K562 (cell line): ENCODE measurements around the gene COPS6. TPM values are rescaled to one million over a fixed set of nuclear protein-coding genes. Genes with fewer than 3 reads are reported as not detected.

Source experiments
- ARID1B ChIP-seq: fragments of 450-650 bp; IDR thresholded peaks from 2 replicates; pipeline ENCODE4 v1.6.1; 2016; ENCODE audit warnings: antibody characterized with exemption, mild to moderate bottlenecking, inconsistent platforms
- CEBPG ChIP-seq, 3 experiments: fragments of 200-800 bp in 1 of 3; sonication (Bioruptor generic) in 1 of 3; sonication (generic) in 1 of 3; formaldehyde crosslinking in 1 of 3; IDR thresholded peaks in 2 of 3; conservative IDR thresholded peaks in 1 of 3; 2 replicates each; pipeline versions ENCODE4 v1.6.1 to v1.8.0; 2016 to 2022; ENCODE audit warnings: missing compliant biosample characterization in 2 of 3, missing genetic modification characterization in 2 of 3, mild to moderate bottlenecking in 1 of 3, missing genetic modification reagents in 1 of 3
- DNMT1 ChIP-seq: fragments of 450-650 bp; IDR thresholded peaks from 2 replicates; pipeline ENCODE4 v1.6.1; 2016; ENCODE audit warnings: antibody characterized with exemption, mild to moderate bottlenecking
- GABPB2 ChIP-seq: fragments of 250-450 bp; sonication (Bioruptor Pico); conservative IDR thresholded peaks from 2 replicates; pipeline ENCODE4 v1.5.1; 2021; ENCODE audit warnings: mild to moderate bottlenecking
- PTBP1 ChIP-seq: fragments of 200-400 bp; formaldehyde crosslinking; IDR thresholded peaks from 2 replicates; pipeline ENCODE4 v1.6.1; 2017; ENCODE audit warnings: low read depth, low read length
- PYGO2 ChIP-seq: fragments of 450-650 bp; IDR thresholded peaks from 2 replicates; pipeline ENCODE4 v1.6.1; 2016; ENCODE audit warnings: mild to moderate bottlenecking, missing genetic modification characterization, moderate library complexity, missing compliant biosample characterization
- SMAD2 ChIP-seq: fragments of 150-350 bp; IDR thresholded peaks from 2 replicates; pipeline ENCODE4 v1.6.1; 2014; ENCODE audit warnings: low read depth, mild to moderate bottlenecking, low read length
- TAF15 ChIP-seq: fragments of 200-400 bp; formaldehyde crosslinking; IDR thresholded peaks from 2 replicates; pipeline ENCODE4 v1.6.1; 2017; ENCODE audit warnings: mild to moderate bottlenecking, low read depth, low read length, moderate library complexity
- TEAD2 ChIP-seq: fragments of 450-650 bp; IDR thresholded peaks from 2 replicates; pipeline ENCODE4 v1.6.1; 2016; ENCODE audit warnings: missing genetic modification characterization, control low read depth, missing compliant biosample characterization
- ZNF347 ChIP-seq: fragments of 450-650 bp; formaldehyde crosslinking; IDR thresholded peaks from 2 replicates; pipeline ENCODE4 v1.4.0; 2020; ENCODE audit warnings: low read depth, mild to moderate bottlenecking, moderate library complexity
- polyA plus RNA-seq, 8 experiments: library from polyadenylated mRNA; depleted of rRNA in 4 of 8; stranded (reverse) in 5 of 8; unstranded in 3 of 8; fragments of >200 nt; fragmentation: Nextera tagmentation in 2 of 8; fragmentation: Illumina TruSeq in 1 of 8; extraction: Ambion mirVana in 2 of 8; extraction: Trizol in 1 of 8; gene quantifications; 2 replicates each; pipeline versions ENCODE4 v1.2.1 to v1.2.3, GENCODE V29; 2011 to 2014; ENCODE audit warnings: inconsistent platforms in 1 of 8, missing spikeins in 1 of 8
- total RNA-seq, 7 experiments: library from RNA; depleted of rRNA in 6 of 7; stranded (reverse); fragments of >200 nt in 6 of 7; fragmentation: Illumina TruSeq in 2 of 7; extraction: Trizol in 2 of 7; gene quantifications; 2 replicates each; pipeline versions ENCODE4 v1.2.1 to v1.2.3, GENCODE V29; 2011 to 2021; ENCODE audit warnings: low replicate concordance in 1 of 7
- TF ChIP-seq, protein P1 (sequence below): fragments of 450-650 bp; IDR thresholded peaks from 2 replicates; pipeline ENCODE4 v1.6.1; 2016; ENCODE audit warnings: mild to moderate bottlenecking

COPS6 gene
- total and polyA plus RNA-seq, 9 of the 15 experiments (the other 6 are each of a cell fraction or from before 2014, with no cell fraction given) = 63.0 to 331 (median 168) TPM

DNA sequence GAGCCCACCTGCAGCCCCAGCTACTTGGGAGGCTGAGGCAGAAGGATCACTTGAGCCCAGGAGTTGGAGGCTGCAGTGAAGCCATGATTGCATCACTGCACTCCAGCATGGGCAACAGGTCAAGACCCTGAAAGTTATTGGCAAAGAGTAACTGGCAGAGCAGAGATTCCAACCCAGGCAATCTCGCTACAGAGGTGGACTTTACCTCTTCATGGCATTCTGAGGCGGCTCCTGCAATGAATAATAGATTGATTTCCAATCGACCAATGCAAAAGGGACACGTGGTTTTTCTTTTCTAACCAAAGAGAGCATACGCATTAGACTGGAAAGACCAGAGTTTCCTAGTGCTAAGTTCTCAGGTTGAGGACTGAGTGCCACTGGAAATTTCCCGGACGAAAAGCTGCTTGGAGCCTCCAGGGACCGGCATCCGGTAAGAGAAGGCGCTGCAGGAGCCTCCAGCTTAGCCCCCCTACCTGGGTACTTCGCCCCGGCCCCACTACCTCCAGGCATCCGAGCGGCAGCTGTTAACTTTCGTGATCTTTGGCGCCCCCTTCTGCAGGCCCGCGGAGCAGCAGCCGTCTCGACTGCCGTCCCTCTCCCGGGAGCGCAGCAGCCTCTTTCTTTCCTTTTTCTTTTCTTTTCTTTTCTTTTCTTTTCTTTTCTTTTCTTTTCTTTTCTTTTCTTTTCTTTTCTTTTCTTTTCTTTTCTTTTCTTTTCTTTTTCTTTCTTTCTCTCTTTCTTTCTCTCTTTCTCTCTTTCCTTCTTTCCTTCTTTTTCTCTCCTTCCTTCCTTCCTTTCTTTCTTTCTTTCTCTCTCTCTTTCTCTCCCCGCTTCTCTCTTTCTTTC, 42.1 kb downstream of the COPS6 start (continued):
- no peak for TF ChIP-seq ZNF347 (CRISPR knock-in tag)
- no peak for TF ChIP-seq TAF15
- TF ChIP-seq PTBP1 = 0 out of 2 replicates have a peak, but pooled peaks have one; percentile 47
- TF ChIP-seq GABPB2 (CRISPR knock-in tag) = no peak
- TF ChIP-seq, protein P1, sequence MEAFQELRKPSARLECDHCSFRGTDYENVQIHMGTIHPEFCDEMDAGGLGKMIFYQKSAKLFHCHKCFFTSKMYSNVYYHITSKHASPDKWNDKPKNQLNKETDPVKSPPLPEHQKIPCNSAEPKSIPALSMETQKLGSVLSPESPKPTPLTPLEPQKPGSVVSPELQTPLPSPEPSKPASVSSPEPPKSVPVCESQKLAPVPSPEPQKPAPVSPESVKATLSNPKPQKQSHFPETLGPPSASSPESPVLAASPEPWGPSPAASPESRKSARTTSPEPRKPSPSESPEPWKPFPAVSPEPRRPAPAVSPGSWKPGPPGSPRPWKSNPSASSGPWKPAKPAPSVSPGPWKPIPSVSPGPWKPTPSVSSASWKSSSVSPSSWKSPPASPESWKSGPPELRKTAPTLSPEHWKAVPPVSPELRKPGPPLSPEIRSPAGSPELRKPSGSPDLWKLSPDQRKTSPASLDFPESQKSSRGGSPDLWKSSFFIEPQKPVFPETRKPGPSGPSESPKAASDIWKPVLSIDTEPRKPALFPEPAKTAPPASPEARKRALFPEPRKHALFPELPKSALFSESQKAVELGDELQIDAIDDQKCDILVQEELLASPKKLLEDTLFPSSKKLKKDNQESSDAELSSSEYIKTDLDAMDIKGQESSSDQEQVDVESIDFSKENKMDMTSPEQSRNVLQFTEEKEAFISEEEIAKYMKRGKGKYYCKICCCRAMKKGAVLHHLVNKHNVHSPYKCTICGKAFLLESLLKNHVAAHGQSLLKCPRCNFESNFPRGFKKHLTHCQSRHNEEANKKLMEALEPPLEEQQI = no peak
- TF ChIP-seq DNMT1 = peak; percentile 39; the same call in 1 of the 2 replicates
- TF ChIP-seq PYGO2 (tag) = no peak
- TF ChIP-seq SMAD2 = no peak
- TF ChIP-seq TEAD2 (tag) = no peak
- no peak; the same call in none of the 2 replicates for TF ChIP-seq ARID1B
- TF ChIP-seq CEBPG (CRISPR knock-in tag; IDR thresholded peaks at IDR 0.05) = peak; percentile 88
- TF ChIP-seq CEBPG (tag; conservative IDR thresholded peaks at IDR 0.05 in 1 of 2, IDR thresholded peaks at IDR 0.05 in 1 of 2) = peak in 1 of 2 experiments; percentile 81; a peak in 2 of 4 replicates
